Measurements from ENCODE around the gene SUPT5H. TPM values are rescaled to one million over a fixed set of nuclear protein-coding genes. Genes with fewer than 3 reads are reported as not detected.
A peak's percentile ranks its signal among the peaks of the same experiment; 100 is the strongest.

SUPT5H gene
- total RNA-seq, 1 experiment from 2014 or later = 171 TPM

DNA sequence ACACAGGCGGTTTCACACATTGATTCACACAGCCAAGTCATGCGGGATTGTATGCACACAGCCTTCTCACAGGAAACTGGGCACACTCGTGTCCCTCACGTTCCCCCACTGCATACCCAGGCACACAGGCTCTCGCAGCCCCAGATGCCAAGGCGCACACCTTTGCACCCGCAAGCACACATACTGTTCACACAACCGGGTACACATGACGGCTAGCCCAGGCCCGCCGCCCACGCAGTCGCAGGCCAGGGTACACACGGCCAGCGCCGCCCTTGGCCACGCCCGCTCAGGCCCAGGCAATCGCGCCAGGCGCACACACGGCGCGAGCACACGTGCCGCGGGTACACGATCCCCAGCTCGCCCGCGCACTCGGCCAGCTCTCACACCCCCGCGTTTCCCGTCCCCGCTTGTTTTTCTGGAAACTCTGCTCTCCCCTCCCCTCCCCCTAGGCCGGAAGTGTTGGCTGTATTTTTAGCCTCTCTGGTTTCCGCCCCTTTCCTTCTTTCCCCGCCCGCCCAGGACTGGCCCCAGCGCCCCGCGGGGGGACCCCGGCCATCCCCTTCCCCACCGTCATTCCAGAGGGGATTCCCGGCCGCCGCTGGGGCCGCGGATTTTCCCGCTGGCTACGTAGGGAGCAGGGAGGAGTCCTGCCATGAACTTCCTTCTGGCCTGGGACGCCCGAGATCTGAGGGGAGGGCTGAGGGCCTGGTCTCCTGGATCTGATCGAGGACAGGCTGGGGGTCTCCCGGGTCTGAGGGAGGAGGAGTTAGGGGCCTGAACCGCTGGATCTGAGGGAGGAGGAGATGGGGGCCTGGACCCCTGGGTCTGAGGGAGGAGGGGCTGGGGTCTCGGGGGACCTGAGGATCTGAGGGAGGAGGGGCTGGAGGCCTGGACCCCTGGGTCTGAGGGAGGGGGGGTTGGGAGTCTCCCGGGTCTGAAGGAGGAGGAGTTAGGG lies 42.8 kb upstream of the SUPT5H start:
- H3K36me3 Mint-ChIP-seq (ENCODE audit: insufficient read depth, unreplicated experiment) = peaks cover 69% of the 10 kb centered on the region

GRCh38 chr19:39403331-39404312 lies 41.8 kb upstream of the SUPT5H start:
- peaks cover 55% of the 10 kb centered on the region for H3K4me1 ChIP-seq

More for the DNA sequence above, 42.8 kb upstream of the SUPT5H start:
- Mint-ChIP-seq H3K4me3 (ENCODE audit: unreplicated experiment) (peak overlapping the region; percentile 91), H3K4me1 (ENCODE audit: low read depth, unreplicated experiment) (peaks cover 40% of the 10 kb centered on the region), H3K27me3 (ENCODE audit: insufficient read depth, unreplicated experiment) (no peaks in the 10 kb centered on the region), H3K9me3 (ENCODE audit: unreplicated experiment) (no peaks in the 10 kb centered on the region), H3K27ac (ENCODE audit: unreplicated experiment) (peak overlapping the region; percentile 84)
- H3K36me3 ChIP-seq (ENCODE audit: control insufficient read depth, insufficient read depth, low read length) = no peaks in the 10 kb centered on the region; the same call in 1 of the 2 replicates
- peak overlapping the region; percentile 51 for H3K4me3 ChIP-seq (ENCODE audit: low read depth, low read length)
- no peaks in the 10 kb centered on the region for H3K9me3 ChIP-seq
- peak; percentile 90 to 93 for DNase-seq
- ChIA-PET CTCF (interaction anchor here (0.6 kb wide), 1 partner anchor 9 kb away, joined by 3 read pairs; no protein-coding TSS in a partner anchor), POLR2A (interaction anchor here (1.0 to 2.8 kb wide), 5 partner anchors 9 to 33 kb away, joined by 3 to 33 read pairs (median 7); partner anchors contain the start of genes MED29, PAF1, PLEKHG2 and RPS16)
- peaks cover 55% of the 10 kb centered on the region for H3K4me1 ChIP-seq
- no TSS peak for BruUV-seq (replicated peaks)
- TF ChIP-seq, protein P1, sequence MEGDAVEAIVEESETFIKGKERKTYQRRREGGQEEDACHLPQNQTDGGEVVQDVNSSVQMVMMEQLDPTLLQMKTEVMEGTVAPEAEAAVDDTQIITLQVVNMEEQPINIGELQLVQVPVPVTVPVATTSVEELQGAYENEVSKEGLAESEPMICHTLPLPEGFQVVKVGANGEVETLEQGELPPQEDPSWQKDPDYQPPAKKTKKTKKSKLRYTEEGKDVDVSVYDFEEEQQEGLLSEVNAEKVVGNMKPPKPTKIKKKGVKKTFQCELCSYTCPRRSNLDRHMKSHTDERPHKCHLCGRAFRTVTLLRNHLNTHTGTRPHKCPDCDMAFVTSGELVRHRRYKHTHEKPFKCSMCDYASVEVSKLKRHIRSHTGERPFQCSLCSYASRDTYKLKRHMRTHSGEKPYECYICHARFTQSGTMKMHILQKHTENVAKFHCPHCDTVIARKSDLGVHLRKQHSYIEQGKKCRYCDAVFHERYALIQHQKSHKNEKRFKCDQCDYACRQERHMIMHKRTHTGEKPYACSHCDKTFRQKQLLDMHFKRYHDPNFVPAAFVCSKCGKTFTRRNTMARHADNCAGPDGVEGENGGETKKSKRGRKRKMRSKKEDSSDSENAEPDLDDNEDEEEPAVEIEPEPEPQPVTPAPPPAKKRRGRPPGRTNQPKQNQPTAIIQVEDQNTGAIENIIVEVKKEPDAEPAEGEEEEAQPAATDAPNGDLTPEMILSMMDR (IDR thresholded peaks at IDR 0.05; ENCODE audit: insufficient read depth in 1 of 2, low read depth in 1 of 2, low read length in 1 of 2, severe bottlenecking in 1 of 2, unreplicated experiment in 1 of 2) = peak in 1 of 2 experiments; percentile 17
- H3K27me3 ChIP-seq (replicated peaks; ENCODE audit: control insufficient read depth, insufficient read depth, low read length) = no peaks in the 10 kb centered on the region
- intact Hi-C loops (cut with micrococcal nuclease; ENCODE audit: unreplicated experiment) = loop anchor here (1.0 kb wide), 1 partner anchor 10 kb away; the partner anchor contains the start of gene PLEKHG2

More at GRCh38 chr19:39403331-39404312, 41.8 kb upstream of the SUPT5H start:
- intact Hi-C loops (cut with micrococcal nuclease; ENCODE audit: unreplicated experiment) = no loop called here
- Mint-ChIP-seq H3K27ac (ENCODE audit: unreplicated experiment) (peak overlapping the region; percentile 84), H3K27me3 (ENCODE audit: insufficient read depth, unreplicated experiment) (no peaks in the 10 kb centered on the region), H3K4me3 (ENCODE audit: unreplicated experiment) (peak overlapping the region; percentile 91), H3K9me3 (ENCODE audit: unreplicated experiment) (no peaks in the 10 kb centered on the region), H3K36me3 (ENCODE audit: insufficient read depth, unreplicated experiment) (peaks cover 79% of the 10 kb centered on the region), H3K4me1 (ENCODE audit: low read depth, unreplicated experiment) (peaks cover 36% of the 10 kb centered on the region)
- TF ChIP-seq, protein P1 (IDR thresholded peaks at IDR 0.05; ENCODE audit: insufficient read depth in 1 of 2, low read depth in 1 of 2, low read length in 1 of 2, severe bottlenecking in 1 of 2, unreplicated experiment in 1 of 2) = no peak
- H3K36me3 ChIP-seq (ENCODE audit: control insufficient read depth, insufficient read depth, low read length) = peaks cover 4% of the 10 kb centered on the region; the same call in 1 of the 2 replicates
- TSS peak; percentile 15 for BruUV-seq (replicated peaks)
- H3K4me3 ChIP-seq (ENCODE audit: low read depth, low read length) = peak overlapping the region; percentile 51
- H3K9me3 ChIP-seq = no peaks in the 10 kb centered on the region
- ChIA-PET CTCF (interaction anchor here (1.2 kb wide), 1 partner anchor 263 kb away, joined by 6 read pairs; no protein-coding TSS in a partner anchor), POLR2A (interaction anchor here (0.6 to 1.5 kb wide), 4 partner anchors 13 to 77 kb away, joined by 3 to 9 read pairs (median 5); partner anchors contain the start of genes MED29, PAF1 and RPS16)
- H3K27me3 ChIP-seq (replicated peaks; ENCODE audit: control insufficient read depth, insufficient read depth, low read length) = no peaks in the 10 kb centered on the region
- peak; percentile 92 to 94 for DNase-seq

Data from Caco-2 (cell line).